Neural cell (in vitro differentiated cells): Measurements from ENCODE around the gene GRIA2. TPM values are rescaled to one million over a fixed set of nuclear protein-coding genes. Genes with fewer than 3 reads are reported as not detected.

Source experiments
- H2AFZ ChIP-seq: fragments of 200-600, 300-800 bp; sonication (generic), shearing (Covaris generic); 2 replicates; pipeline ENCODE4 v1.6.0; 2014; ENCODE audit warnings: low read depth, mild to moderate bottlenecking, antibody characterized with exemption, low read length, moderate library complexity
- H3F3A ChIP-seq: fragments of 200-600 bp; shearing (Covaris generic); 2 replicates; pipeline ENCODE4 v1.6.1; 2016; ENCODE audit warnings: mild to moderate bottlenecking, moderate library complexity, mixed read lengths, antibody characterized with exemption, low read length; ENCODE audit not compliant: insufficient read depth, poor library complexity, severe bottlenecking
- H3K27ac ChIP-seq: fragments of 200-600, 300-800 bp; sonication (generic), shearing (Covaris generic); 2 replicates; pipeline ENCODE4 v1.5.1; 2014; ENCODE audit warnings: mild to moderate bottlenecking, low read length, moderate library complexity
- H3K27me3 ChIP-seq: fragments of 300-800, 200-600 bp; sonication (generic), shearing (Covaris generic); 2 replicates; pipeline ENCODE4 v1.6.0; 2014; ENCODE audit warnings: mild to moderate bottlenecking, low read depth, low read length, moderate library complexity; ENCODE audit not compliant: insufficient read depth
- H3K36me3 ChIP-seq: fragments of 300-800, 200-600 bp; sonication (generic), shearing (Covaris generic); 2 replicates; pipeline ENCODE4 v1.5.1; 2014; ENCODE audit warnings: mild to moderate bottlenecking, antibody characterized with exemption, low read length, moderate library complexity; ENCODE audit not compliant: insufficient read depth
- H3K4me2 ChIP-seq: fragments of 300-800, 200-600 bp; sonication (generic), shearing (Covaris generic); 2 replicates; pipeline ENCODE4 v1.6.0; 2014; ENCODE audit warnings: mild to moderate bottlenecking, low read length
- H3K4me3 ChIP-seq: fragments of 300-800, 200-600 bp; sonication (generic), shearing (Covaris generic); 2 replicates; pipeline ENCODE4 v1.5.1; 2014; ENCODE audit warnings: mild to moderate bottlenecking, low read length, moderate library complexity
- H3K79me2 ChIP-seq: fragments of 200-600 bp; shearing (Covaris generic); replicated peaks from 2 replicates; pipeline ENCODE4 v1.6.0; 2014; ENCODE audit warnings: mild to moderate bottlenecking, low read length, moderate library complexity; ENCODE audit not compliant: insufficient read depth
- H3K9ac ChIP-seq: fragments of 300-800, 200-600 bp; sonication (generic), shearing (Covaris generic); 2 replicates; pipeline ENCODE4 v1.6.1; 2016; ENCODE audit warnings: mild to moderate bottlenecking, low read length, mixed read lengths
- H3K9me2 ChIP-seq: fragments of 200-600 bp; shearing (Covaris generic); 2 replicates; pipeline ENCODE4 v1.6.1; 2016; ENCODE audit warnings: mild to moderate bottlenecking, low read length, mixed read lengths; ENCODE audit not compliant: insufficient read depth
- H3K9me3 ChIP-seq: fragments of 200-600, 300-800 bp; sonication (generic), shearing (Covaris generic); 2 replicates; pipeline ENCODE4 v1.6.1; 2016; ENCODE audit warnings: mild to moderate bottlenecking, mixed run types, low read length, moderate library complexity, mixed read lengths
- H4K20me1 ChIP-seq: fragments of 200-600 bp; shearing (Covaris generic); 2 replicates; pipeline ENCODE4 v1.6.1; 2016; ENCODE audit warnings: mild to moderate bottlenecking, mixed run types; ENCODE audit not compliant: insufficient read depth
- EP300 ChIP-seq: fragments of 450-650 bp; conservative IDR thresholded peaks from 2 replicates; pipeline ENCODE4 v1.6.1; 2014; ENCODE audit warnings: antibody characterized with exemption, mild to moderate bottlenecking, moderate library complexity; ENCODE audit not compliant: poor library complexity, severe bottlenecking
- EZH2 ChIP-seq: fragments of 200-600, 300-800 bp; shearing (Covaris generic), sonication (generic); IDR thresholded peaks from 2 replicates; pipeline ENCODE4 v1.6.1; 2014; ENCODE audit warnings: antibody characterized with exemption, low read length, borderline replicate concordance, mild to moderate bottlenecking; ENCODE audit not compliant: insufficient read depth, poor library complexity, severe bottlenecking
- MXI1 ChIP-seq: fragments of 450-650 bp; conservative IDR thresholded peaks from 2 replicates; pipeline ENCODE4 v1.6.1; 2014; ENCODE audit warnings: antibody characterized with exemption, mild to moderate bottlenecking; ENCODE audit not compliant: poor library complexity, severe bottlenecking
- POLR2AphosphoS5 ChIP-seq: IDR thresholded peaks from 2 replicates; pipeline ENCODE4 v1.6.1; 2012
- RAD21 ChIP-seq: fragments of 450-650 bp; conservative IDR thresholded peaks from 2 replicates; pipeline ENCODE4 v1.6.1; 2014; ENCODE audit warnings: antibody characterized with exemption, mild to moderate bottlenecking, moderate library complexity
- SMC3 ChIP-seq: fragments of 450-650 bp; conservative IDR thresholded peaks from 2 replicates; pipeline ENCODE4 v1.6.1; 2014; ENCODE audit warnings: antibody characterized with exemption, mild to moderate bottlenecking, moderate library complexity; ENCODE audit not compliant: poor library complexity
- TAF1 ChIP-seq: IDR thresholded peaks from 2 replicates; pipeline ENCODE4 v1.6.1; 2012; ENCODE audit warnings: low read depth
- polyA plus RNA-seq: library from polyadenylated mRNA; depleted of rRNA; stranded (reverse); fragments of >200 nt; gene quantifications from 2 replicates; pipeline ENCODE4 v1.2.3, GENCODE V29; 2014
- TF ChIP-seq, protein P1 (sequence below): fragments of 450-650 bp; IDR thresholded peaks from 2 replicates; pipeline ENCODE4 v1.5.1; 2014; ENCODE audit warnings: antibody characterized with exemption, mild to moderate bottlenecking, moderate library complexity; ENCODE audit not compliant: poor library complexity, severe bottlenecking
- TF ChIP-seq, protein P2 (sequence below): IDR thresholded peaks from 2 replicates; pipeline ENCODE4 v1.6.1; 2012; ENCODE audit warnings: borderline replicate concordance

The GRIA2 gene
- polyA plus RNA-seq, 1 donor from 2014 or later: 823 TPM

GRCh38 chr4:157291071-157291470 is 70.5 kb downstream of the GRIA2 start:
- Histone ChIP-seq H3K4me3 (no peak overlapping the region), H3K4me2 (no peak overlapping the region), H3K27ac (no peak overlapping the region), H2AFZ (no peak overlapping the region), H4K20me1 (peaks cover 10% of the 10 kb centered on the region), H3K9me3 (no peaks in the 10 kb centered on the region), H3K36me3 (no peaks in the 10 kb centered on the region), H3K27me3 (no peaks in the 10 kb centered on the region), H3F3A (no peaks in the 10 kb centered on the region), H3K9me2 (no peaks in the 10 kb centered on the region), H3K9ac (no peak overlapping the region), H3K79me2 (peaks cover 31% of the 10 kb centered on the region)
- TF ChIP-seq EZH2 (no peak), MXI1 (no peak), EP300 (no peak), POLR2AphosphoS5 (no peak), SMC3 (no peak), RAD21 (no peak), TAF1 (no peak)
- TF ChIP-seq, protein P1, sequence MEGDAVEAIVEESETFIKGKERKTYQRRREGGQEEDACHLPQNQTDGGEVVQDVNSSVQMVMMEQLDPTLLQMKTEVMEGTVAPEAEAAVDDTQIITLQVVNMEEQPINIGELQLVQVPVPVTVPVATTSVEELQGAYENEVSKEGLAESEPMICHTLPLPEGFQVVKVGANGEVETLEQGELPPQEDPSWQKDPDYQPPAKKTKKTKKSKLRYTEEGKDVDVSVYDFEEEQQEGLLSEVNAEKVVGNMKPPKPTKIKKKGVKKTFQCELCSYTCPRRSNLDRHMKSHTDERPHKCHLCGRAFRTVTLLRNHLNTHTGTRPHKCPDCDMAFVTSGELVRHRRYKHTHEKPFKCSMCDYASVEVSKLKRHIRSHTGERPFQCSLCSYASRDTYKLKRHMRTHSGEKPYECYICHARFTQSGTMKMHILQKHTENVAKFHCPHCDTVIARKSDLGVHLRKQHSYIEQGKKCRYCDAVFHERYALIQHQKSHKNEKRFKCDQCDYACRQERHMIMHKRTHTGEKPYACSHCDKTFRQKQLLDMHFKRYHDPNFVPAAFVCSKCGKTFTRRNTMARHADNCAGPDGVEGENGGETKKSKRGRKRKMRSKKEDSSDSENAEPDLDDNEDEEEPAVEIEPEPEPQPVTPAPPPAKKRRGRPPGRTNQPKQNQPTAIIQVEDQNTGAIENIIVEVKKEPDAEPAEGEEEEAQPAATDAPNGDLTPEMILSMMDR: no peak
- TF ChIP-seq, protein P2, sequence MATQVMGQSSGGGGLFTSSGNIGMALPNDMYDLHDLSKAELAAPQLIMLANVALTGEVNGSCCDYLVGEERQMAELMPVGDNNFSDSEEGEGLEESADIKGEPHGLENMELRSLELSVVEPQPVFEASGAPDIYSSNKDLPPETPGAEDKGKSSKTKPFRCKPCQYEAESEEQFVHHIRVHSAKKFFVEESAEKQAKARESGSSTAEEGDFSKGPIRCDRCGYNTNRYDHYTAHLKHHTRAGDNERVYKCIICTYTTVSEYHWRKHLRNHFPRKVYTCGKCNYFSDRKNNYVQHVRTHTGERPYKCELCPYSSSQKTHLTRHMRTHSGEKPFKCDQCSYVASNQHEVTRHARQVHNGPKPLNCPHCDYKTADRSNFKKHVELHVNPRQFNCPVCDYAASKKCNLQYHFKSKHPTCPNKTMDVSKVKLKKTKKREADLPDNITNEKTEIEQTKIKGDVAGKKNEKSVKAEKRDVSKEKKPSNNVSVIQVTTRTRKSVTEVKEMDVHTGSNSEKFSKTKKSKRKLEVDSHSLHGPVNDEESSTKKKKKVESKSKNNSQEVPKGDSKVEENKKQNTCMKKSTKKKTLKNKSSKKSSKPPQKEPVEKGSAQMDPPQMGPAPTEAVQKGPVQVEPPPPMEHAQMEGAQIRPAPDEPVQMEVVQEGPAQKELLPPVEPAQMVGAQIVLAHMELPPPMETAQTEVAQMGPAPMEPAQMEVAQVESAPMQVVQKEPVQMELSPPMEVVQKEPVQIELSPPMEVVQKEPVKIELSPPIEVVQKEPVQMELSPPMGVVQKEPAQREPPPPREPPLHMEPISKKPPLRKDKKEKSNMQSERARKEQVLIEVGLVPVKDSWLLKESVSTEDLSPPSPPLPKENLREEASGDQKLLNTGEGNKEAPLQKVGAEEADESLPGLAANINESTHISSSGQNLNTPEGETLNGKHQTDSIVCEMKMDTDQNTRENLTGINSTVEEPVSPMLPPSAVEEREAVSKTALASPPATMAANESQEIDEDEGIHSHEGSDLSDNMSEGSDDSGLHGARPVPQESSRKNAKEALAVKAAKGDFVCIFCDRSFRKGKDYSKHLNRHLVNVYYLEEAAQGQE: no peak

- H3K27ac ChIP-seq: no peak overlapping the region
- no peaks in the 10 kb centered on the region for H3K27me3 ChIP-seq
- H2AFZ ChIP-seq: no peak overlapping the region
- H3K9ac ChIP-seq: no peak overlapping the region
- no peak overlapping the region for H3K4me2 ChIP-seq
- no peaks in the 10 kb centered on the region for H3K36me3 ChIP-seq
- no peak overlapping the region for H3K4me3 ChIP-seq
- TF ChIP-seq SMC3 (no peak), EP300 (no peak), RAD21 (no peak), POLR2AphosphoS5 (no peak), TAF1 (no peak), EZH2 (no peak), MXI1 (no peak)
- TF ChIP-seq, protein P1: no peak
- TF ChIP-seq, protein P2: no peak
- H4K20me1 ChIP-seq: no peaks in the 10 kb centered on the region
- no peaks in the 10 kb centered on the region for H3K9me3 ChIP-seq
- no peaks in the 10 kb centered on the region for H3F3A ChIP-seq
- peaks cover 16% of the 10 kb centered on the region for H3K79me2 ChIP-seq
- H3K9me2 ChIP-seq: no peaks in the 10 kb centered on the region
Observed at GRCh38 chr4:157293673-157294072, 73.1 kb downstream of the GRIA2 start.
